Head of caudate nucleus (tissue), 42 donors: ENCODE results near the gene CFAP74.

ENCODE experiments used
- DNase-seq, 42 donors: peaks; one replicate each; pipeline versions ENCODE4 v3.0.0 to v3.0.0-alpha.2; 2020 to 2021; ENCODE audit warnings: mixed read lengths in 7 of 42
- intact Hi-C: fragments of 100-400 bp; cut with DNase I; formaldehyde crosslinking; loops from one replicate; pipeline ENCODE4 v1.15.0; 2022

Gene CFAP74

DNA sequence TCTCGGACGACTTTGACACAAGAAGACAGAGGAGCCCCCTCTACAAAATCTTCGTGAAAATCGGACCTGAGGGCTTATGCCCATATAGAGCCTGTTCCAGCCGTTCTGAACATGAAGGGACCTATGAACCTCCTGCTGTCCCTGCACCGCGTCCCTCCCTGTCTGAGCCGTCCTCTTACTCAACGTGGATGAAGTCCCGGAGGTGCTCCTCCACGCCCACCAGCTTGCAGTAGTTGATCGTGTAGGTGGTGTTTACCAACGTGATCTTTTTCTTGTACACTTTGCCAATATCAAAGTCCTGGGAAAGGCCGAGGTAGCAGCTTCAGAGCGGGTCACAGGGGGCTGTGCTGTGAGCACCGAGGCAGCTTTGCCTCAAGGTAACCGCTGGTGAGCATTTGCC is 40.0 kb downstream of the CFAP74 start:
- no peak for DNase-seq
- intact Hi-C loops: no loop called here

- no peak for DNase-seq
- intact Hi-C loops: no loop called here
These were observed 40.8 kb downstream of the CFAP74 start for GRCh38 chr1:1962752-1963151.

DNA sequence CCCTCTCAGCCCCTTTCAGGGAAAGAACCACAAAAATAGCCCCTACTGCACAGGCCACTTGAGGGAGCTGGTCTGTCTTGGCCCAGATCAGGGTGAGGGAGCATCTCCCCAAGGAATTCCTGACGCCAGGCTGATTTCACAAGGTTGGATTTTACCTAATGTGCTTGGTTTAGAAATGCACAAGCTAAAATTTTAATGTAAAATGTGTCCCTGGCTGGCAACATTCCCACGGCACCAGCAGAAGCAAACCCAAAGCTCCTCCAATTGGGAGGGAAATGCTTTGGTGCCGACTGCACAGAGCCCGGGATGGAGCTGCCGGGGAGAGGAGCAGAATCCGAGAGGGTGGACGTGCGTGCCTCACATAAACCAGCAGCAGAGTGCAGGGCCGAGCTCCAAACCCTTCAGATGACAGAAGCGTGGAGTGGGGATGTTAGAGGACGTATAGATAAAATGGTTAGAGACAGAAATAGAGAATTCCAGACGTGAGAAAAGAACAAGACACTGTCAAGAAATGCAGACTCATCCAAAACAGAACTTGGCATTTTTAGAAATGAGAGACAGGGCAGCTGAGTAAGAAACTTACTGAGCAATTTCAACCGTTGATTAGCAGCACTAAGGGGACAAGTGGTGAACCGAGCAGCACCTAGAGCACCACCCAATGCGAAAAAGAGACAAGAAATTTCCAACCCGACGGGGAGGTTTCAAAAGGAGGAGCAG is 42.9 kb downstream of the CFAP74 start:
- DNase-seq: no peak
- intact Hi-C loops: no loop called here

DNA sequence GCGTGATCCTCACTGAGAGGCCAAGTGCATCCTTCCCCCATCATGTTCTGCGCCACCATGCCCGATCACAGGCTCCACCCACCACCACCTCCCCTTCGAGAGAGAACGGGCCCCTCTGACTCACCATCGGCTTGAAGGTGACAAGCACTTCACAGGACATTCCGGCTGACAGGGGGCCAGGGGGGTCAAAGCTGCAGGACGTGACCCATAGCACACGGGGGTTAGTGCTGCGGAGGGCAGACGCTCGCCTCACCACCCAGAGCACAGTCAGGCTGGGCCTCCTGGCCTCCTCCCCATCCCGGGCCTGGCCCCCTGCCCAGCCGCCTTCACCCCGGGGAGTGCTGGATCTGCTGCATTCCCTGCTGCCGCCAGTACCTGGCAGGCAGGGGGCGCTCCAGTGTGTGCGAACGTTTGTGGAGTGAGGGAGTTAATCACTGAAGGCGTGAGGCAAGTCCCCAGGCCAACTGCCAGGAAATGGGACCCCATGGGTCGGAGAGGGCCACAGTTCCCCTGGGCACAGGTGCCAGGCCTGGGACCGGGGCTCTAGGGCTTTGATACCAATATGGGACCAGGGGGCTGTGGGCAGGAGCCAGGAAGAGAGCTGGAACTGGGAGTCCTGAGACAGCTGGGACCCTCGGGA is 43.6 kb downstream of the CFAP74 start:
- peak; percentile 32 to 88 (median 79) for DNase-seq
- intact Hi-C loops: no loop called here

DNA sequence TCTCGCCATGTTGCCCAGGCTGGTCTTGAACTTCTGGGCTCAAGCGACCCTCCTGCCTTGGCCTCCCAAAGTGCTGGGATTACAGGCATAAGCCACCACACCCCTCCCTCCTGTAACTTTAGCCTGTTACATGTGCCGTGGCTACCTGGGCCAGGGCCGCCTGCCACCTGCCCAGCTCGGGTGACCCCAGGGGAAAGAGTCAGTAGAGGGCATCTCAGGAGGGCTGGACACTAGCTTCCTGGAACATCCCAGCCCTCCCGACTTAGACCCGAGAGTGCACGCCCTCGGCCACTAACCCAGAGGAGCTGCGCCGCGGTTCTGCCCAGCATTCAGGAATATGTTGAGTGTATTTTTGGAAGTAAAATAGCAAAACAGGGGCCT is 44.1 kb downstream of the CFAP74 start:
- intact Hi-C loops: no loop called here
- DNase-seq: no peak

DNA sequence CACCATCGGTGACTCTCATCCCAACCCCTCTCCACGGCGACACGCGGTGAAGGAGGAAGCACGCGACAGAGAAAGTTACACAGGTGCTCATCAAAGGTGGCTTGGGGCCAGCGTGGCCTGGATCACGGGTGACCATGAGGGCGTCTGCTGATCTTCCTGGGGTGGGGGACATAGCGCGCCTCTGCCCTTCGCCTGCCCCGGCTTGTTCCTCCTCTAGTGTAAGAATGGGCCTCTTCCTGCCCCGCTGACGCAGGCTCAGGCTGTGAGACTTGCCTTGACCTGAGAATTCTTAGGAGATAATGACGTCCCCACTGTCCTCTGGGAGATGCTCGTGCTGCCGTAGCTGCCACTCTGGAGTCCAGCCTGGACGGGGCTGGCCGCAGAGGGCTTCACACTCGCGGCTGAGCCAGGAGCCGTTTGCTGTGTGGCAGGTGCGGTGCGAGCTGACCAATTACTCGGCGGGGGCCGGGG is 45.5 kb downstream of the CFAP74 start:
- no peak for DNase-seq
- intact Hi-C loops: no loop called here

DNA sequence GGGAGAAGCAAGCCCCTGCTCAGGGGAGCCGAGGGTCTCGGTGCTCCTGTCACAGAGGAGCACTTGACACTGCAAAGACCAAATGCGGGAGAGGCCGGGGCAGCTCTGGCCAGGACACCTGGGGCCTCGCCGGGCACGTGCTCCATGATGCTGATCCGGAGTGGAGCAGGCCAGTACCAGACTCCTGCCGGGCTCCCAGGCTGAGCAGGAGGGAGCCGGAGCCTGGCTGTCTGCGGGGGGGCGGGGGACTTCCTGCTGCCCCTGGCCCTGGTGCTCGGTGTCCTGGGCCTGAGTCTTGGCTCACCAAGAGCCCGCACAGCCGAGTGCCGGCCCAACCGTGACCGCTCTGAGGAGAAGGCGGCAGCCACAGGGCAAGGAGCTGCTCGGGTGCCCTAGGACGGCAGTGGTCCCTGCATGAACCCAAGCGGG is 46.0 kb downstream of the CFAP74 start:
- intact Hi-C loops: no loop called here
- no peak for DNase-seq

DNA sequence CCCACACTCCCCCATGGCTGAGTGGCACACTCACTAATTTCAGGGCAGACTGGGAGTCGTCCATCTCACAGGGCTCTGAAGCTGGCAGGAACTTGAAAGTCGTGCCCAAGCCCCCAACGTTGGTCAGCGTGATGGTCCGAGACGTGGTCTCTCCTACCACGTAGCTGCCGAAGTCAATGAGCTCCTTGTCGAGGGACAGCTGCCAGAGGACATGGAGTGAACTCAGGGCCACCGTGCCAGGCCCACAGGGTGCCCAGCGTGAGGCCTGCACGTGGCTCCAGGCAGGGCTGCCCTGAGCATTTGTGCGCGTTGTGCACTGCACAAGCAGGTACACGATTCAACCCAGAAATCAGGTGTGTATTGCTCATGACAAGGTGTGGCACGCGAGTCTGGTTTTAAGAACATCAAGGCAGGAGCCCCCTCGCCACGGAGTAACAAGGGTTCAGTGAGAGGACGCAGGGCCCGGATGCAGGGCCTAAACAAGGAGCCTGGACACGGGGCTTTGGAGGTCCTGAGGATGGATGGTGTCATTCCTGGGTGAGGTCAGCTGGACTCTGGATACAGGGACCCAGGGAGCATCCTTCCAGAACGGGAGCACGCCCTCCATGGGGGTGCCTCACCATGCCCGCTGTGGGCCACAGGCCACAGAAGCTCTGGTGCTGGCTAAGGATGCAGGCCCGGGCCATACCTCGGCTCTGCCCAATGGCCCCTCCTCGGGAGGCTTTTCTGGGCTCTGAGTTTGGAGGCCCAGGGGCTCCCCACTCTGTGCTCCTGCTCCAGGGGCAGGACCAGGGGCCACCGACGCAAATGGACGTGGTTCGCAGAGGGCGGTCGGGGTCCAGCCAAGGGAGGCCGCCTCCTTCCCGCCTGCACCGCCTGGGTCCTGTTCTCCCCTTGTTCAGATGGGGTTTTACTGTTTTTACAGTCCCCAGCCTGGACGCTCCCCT is 46.7 kb downstream of the CFAP74 start:
- DNase-seq: no peak
- intact Hi-C loops: no loop called here

- intact Hi-C loops: no loop called here
These were observed 47.5 kb downstream of the CFAP74 start for GRCh38 chr1:1956101-1956500.

DNA sequence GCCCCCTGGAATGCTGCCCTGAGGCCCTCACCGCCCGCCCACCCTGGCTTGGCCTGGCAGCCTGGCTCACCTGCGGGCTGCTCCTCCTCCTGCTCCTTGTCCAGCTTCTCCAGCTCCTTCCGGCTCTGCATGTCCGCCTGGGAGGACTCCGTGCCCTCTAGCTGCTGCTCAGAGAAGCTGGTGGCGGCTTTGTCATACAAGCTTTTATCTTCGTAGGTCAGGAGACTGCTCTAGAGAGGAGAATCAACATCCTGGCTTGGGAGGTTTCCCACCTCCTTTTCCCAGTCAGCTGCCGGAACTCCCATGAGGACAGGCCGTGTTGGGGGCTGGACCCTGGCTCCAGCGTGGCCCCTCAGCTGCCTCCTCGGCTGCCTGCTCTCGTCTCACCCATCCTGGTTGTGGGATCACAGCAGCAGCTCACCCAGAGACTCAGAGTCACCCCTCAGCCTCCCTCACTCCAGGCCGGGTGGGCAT is 47.9 kb downstream of the CFAP74 start:
- no peak for DNase-seq
- intact Hi-C loops: no loop called here

More at GRCh38 chr1:1956101-1956500, 47.5 kb downstream of the CFAP74 start:
- DNase-seq: no peak

- no peak for DNase-seq
- intact Hi-C loops: no loop called here
These were observed 48.6 kb downstream of the CFAP74 start for GRCh38 chr1:1954831-1955441.

DNA sequence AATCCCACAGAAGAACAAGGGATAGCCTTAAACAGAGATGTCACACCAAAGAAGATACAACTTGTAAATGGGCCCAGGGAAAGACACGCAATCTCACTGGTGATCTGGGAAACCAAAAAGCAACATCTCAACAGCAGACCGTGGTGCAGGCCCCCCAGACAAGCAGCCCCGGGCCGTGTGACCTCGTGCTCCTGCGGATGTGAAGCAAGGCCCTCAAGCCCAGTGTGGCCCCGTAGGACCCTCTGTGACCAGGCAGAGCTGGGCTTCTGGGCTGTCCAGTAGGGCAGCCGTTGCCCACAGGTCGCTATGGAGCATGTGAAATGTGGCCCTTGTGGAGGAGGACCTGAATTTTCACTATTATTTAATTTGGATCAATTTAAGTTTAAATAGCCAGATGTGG is 49.6 kb downstream of the CFAP74 start:
- DNase-seq: no peak

GRCh38 chr1:1950940-1951339 is 52.6 kb downstream of the CFAP74 start:
- no peak for DNase-seq
- intact Hi-C loops: no loop called here

More for the DNA sequence above, 49.6 kb downstream of the CFAP74 start:
- intact Hi-C loops: no loop called here

DNA sequence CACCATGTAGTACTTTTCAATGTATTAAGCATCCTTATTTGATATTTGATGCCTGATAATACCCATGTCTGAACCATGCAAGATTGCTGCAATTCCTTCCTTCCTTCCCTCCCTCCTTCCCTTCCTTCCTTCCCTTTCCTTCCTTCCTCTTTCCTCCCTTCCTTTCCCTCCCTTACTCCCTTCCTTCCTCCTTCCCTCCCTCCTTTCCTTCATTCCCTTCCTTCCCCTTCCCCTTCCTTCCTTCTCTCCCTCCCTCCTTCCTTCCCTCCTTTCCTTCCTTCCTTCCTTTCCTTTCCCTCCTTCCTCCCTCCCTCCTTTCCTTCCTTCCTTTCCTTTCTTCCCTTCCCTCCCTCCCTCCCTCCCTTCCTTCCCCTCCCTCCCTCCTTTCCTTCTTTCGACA is 54.8 kb downstream of the CFAP74 start:
- intact Hi-C loops: no loop called here
- no peak for DNase-seq

GRCh38 chr1:1947493-1947892 is 56.1 kb downstream of the CFAP74 start:
- DNase-seq: no peak
- intact Hi-C loops: no loop called here

GRCh38 chr1:1946540-1946939 is 57.0 kb downstream of the CFAP74 start:
- peak in 33 of 42 donors; percentile 12 to 63 (median 33) for DNase-seq
- intact Hi-C loops: no loop called here

DNA sequence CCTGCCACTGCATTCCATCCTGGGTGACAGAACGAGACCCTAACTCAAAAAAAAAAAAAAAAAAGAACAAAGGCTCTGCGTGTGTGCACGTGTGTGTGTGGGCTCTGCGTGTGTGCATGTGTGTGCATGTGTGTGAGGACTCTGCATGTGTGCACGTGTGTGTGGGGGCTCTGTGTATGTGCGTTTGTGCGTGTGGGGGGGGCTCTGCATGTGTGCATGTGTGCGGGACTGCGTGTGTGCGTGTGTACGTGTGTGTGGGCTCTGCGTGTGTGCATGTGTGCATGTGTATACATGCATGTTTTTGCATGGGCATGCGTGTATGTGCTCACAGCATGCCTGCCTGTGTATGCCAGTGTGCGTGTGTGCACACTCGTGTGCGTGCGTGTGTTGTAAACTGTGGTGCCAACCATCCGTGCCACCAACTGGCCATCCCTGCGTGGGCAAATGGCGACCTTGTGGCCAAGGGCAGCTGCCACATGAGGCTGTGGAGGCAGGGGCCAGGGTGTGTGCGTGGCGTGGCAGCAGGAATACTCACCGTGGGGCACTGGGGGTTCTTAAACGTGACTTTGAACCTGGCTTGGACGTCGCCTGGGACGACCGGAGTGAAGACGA is 57.7 kb downstream of the CFAP74 start:
- intact Hi-C loops: no loop called here
- DNase-seq: no peak

DNA sequence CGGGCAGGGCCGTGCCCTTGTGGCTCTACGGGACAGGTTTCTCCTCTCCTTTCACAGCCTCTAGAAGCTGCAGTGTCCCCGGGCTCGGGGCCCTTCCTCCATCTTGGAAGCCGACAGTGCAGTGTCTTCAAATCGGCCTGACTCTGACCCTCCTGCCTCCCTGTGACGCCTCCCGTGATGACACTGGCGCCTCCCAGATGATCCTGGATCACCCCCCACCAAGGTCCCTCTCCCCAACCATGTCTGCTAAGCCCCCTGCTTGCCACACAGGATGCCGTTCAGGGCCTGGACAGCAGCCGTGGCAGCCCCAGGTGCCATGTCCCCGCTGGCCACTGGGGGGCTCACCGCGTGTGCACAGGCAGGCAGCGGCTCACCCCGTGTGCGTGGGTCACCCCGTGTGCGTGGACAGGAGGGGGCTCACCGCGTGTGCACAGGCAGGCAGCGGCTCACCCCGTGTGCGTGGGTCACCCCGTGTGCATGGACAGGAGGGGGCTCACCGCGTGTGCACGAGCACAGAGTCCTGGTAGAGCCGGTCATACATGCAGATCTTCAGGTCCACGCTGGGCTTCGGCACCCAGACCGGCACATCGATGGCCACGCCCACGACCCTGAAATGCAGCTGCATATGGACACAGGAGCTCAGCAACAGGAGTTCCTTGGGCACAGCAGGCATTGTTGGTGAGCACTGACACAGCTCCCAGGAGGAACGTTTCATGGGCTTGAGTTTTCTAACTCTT is 59.6 kb downstream of the CFAP74 start:
- intact Hi-C loops: loop anchor here (5.0 kb wide), 1 partner anchor 103 kb away; no protein-coding TSS in a partner anchor
- DNase-seq: peak; percentile 21 to 87 (median 66)
